WI38 (cell line): ENCODE measurements around the gene FAM117A.

Experiments used
- H3K4me3 ChIP-seq: 2 replicates; pipeline ENCODE4 v1.5.1; 2011; ENCODE audit warnings: low read depth, mild to moderate bottlenecking, control low read depth, low read length
- TF ChIP-seq, protein P1 (sequence below): IDR thresholded peaks from 2 replicates; pipeline ENCODE4 v1.5.1; 2012; ENCODE audit warnings: low read depth, mild to moderate bottlenecking, control low read depth, low read length

FAM117A gene

DNA sequence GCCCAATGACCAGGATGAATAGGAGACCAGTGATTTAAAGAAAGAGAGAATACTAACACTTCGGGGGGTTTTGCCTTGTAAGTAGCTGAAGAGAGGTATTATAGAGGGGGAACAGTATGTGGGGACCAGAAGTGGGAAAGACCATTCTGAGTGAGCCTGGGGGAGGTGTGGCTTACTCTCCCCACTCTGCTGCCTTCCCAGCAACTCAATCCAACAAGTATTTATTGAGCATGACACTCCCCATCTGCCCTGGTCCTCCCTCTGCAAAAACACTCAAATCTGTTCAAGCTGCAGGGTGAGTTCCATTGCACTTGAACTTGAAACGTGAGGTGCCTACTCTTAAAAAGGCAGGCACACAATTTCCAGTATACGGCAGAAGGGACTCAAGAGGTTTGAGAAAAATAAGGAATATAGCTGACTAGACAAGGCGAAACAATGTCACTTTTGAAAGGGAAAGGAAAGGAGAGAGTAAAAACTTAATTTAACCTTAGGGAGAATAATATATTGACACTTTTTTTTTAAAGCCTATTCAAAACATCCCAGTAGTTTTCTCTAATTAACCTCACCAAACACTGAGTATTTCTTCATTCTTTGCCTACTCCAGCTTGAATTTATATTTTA, 8.2 kb downstream of the FAM117A start:
- TF ChIP-seq, protein P1, sequence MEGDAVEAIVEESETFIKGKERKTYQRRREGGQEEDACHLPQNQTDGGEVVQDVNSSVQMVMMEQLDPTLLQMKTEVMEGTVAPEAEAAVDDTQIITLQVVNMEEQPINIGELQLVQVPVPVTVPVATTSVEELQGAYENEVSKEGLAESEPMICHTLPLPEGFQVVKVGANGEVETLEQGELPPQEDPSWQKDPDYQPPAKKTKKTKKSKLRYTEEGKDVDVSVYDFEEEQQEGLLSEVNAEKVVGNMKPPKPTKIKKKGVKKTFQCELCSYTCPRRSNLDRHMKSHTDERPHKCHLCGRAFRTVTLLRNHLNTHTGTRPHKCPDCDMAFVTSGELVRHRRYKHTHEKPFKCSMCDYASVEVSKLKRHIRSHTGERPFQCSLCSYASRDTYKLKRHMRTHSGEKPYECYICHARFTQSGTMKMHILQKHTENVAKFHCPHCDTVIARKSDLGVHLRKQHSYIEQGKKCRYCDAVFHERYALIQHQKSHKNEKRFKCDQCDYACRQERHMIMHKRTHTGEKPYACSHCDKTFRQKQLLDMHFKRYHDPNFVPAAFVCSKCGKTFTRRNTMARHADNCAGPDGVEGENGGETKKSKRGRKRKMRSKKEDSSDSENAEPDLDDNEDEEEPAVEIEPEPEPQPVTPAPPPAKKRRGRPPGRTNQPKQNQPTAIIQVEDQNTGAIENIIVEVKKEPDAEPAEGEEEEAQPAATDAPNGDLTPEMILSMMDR, result no peak
- H3K4me3 ChIP-seq, result no peak overlapping the region

DNA sequence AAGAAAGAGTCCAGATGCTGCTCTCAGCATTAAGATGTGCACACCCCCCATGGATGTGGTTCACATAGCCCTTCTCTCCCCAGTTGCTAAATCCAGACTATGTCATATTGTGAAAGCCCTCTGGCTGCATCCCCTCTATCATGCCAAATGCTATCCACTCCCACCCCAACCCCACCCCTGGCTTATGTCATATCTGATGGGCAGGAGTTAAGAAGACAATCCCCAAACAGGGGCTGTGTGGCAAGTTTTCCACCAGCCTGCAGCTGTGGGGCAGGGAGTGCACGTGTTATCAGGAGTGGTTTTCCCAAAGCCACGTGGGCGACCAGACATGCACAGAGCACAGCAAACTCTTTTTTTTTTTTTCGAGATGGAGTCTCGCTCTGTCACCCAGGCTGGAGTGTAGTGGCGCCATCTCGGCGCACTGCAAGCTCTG, 10.0 kb downstream of the FAM117A start:
- TF ChIP-seq, protein P1, result no peak
- no peak overlapping the region for H3K4me3 ChIP-seq

DNA sequence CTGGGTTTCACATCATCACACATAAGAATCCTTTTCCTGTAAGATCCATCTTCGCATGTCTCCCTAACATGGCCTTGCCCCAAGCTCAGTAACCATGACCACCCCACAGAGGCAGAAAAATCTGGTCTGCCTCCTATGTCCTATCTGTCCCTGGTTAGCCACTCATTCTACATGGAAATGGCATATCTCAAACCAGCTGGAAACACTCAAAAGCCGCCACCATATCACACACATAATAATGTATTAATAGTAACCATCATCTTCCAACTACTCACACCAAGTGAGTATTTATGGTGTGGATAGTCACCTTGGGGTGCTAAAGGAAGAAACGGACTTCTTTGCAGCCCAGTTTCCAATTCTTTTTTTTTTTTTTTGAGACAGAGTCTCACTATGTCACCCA, 11.4 kb downstream of the FAM117A start:
- TF ChIP-seq, protein P1, result no peak
- H3K4me3 ChIP-seq, result no peak overlapping the region

DNA sequence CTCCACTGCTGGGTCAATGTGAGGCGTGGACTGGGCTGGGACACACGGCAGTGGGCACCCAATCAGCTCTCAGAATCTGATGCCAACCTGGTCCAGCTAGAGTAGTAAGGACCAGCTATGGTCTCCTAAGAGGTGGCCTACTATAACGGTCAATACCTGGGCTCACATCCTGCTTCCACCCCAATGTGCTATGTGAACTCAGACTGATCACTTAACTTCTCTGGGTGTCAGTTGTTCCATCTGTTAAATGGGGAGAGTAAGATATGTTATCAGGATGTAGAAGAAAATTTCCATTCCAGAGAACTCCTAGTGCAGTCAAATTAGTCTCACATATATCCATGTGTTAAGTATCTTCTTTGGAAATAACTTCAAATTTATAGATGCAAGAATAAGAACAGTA, 14.2 kb downstream of the FAM117A start:
- H3K4me3 ChIP-seq, result no peak overlapping the region
- TF ChIP-seq, protein P1, result no peak

DNA sequence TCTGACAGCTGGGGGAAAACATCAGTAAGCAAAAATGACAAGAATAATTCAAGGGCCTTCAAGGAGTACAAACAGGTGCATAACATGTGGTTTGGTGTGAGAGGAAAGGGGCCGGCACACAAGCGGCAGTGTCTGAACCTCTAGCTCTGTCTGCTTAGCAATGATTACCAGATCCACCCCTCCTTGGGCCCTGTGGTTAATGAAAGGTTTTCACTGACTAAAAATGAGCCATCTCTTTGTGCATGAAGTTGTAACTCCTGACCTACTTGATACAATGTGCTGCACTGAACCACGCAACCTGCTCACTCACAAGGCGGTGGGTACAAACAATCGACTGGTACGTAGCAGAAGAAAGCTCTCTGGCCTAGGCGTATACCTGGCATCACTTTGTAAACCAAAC, 15.1 kb downstream of the FAM117A start:
- TF ChIP-seq, protein P1, result no peak
- H3K4me3 ChIP-seq, result no peak overlapping the region

DNA sequence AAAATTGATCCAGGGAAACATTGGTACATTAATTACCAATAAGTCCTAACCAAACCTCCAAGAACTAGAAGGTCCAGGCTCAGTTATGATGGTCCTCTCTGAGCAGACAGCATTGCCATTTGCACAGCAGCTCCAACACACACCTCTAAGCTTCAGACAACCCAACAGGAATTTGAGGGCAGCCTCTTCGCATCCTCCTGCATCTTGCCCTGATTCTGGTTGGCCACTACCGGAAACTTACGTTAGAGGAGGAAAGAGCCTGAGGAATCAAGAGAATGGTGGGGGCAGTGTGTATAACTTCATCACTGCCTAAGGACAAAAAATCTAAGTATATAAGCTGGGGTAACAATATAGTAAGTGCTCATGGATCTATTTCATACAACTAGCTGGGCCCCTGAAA, 15.7 kb downstream of the FAM117A start:
- TF ChIP-seq, protein P1, result no peak
- no peak overlapping the region for H3K4me3 ChIP-seq

DNA sequence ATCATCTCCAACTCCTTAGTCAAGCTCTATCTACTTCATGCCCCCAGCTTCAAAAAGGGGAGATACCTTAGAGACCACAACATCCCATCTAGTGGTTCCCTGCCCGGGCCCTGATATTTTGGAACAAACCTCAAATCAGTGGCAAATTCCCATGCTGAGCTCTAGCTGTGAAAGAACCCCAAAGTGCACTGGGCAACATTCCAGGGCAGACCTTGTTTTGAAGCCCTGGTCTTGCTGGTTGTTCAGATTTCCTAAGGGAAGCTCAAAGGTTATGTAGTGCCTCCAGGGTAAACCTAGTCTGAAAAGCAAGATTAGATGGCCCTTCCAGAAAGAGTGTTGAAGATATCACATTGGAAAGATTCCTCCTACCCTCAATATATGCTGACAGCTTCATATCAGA, 16.3 kb downstream of the FAM117A start:
- no peak overlapping the region for H3K4me3 ChIP-seq
- TF ChIP-seq, protein P1, result no peak
